ENCODE data around the gene DAZL.

GRCh38 chr3:16552757-16553156 is 52.5 kb downstream of the DAZL start:
- TF ChIP-seq CTCF (IDR thresholded peaks at IDR 0.05) (no peak), POLR2A (IDR thresholded peaks at IDR 0.05) (no peak)
